SJSA1 (cell line): ENCODE results near the gene ALAS2. TPM values are rescaled to one million over a fixed set of nuclear protein-coding genes. Genes with fewer than 3 reads are reported as not detected.
"Not testable (repeated sequence)": the region's sequence is repeated elsewhere in the genome, so short reads cannot be mapped to it uniquely, and the experiment has no call there.

ENCODE experiments used
- DNase-seq, 2 experiments: peaks; one replicate each; pipeline ENCODE4 v3.0.0-alpha.2; 2015 to 2020; ENCODE audit warnings: low spot score in 2 of 2, low read depth in 1 of 2
- H3K27ac ChIP-seq: fragments of 250-450 bp; sonication (Bioruptor Pico); 2 replicates; pipeline ENCODE4 v1.5.1; 2020; ENCODE audit warnings: mild to moderate bottlenecking, moderate library complexity
- H3K27me3 ChIP-seq: fragments of 250-450 bp; sonication (Bioruptor Pico); replicated peaks from 2 replicates; pipeline ENCODE4 v1.5.1; 2020; ENCODE audit warnings: mild to moderate bottlenecking, moderate library complexity
- H3K36me3 ChIP-seq: fragments of 250-450 bp; sonication (Bioruptor Pico); 2 replicates; pipeline ENCODE4 v1.5.1; 2020; ENCODE audit warnings: mild to moderate bottlenecking
- H3K4me1 ChIP-seq: fragments of 250-450 bp; sonication (Bioruptor Pico); replicated peaks from 2 replicates; pipeline ENCODE4 v1.6.1; 2021; ENCODE audit warnings: mild to moderate bottlenecking
- H3K4me3 ChIP-seq: fragments of 250-450 bp; sonication (Bioruptor Pico); 2 replicates; pipeline ENCODE4 v1.5.1; 2020; ENCODE audit warnings: mild to moderate bottlenecking
- H3K9me3 ChIP-seq: fragments of 250-450 bp; sonication (Bioruptor Pico); replicated peaks from 2 replicates; pipeline ENCODE4 v1.5.1; 2020; ENCODE audit warnings: mild to moderate bottlenecking
- total RNA-seq: library from RNA; depleted of rRNA; stranded (reverse); fragments of >200 nt; shearing (Covaris generic); gene quantifications from 2 replicates; pipeline ENCODE4 v1.2.3, GENCODE V29; 2014; rRNA removed

ALAS2 gene
- total RNA-seq, 1 experiment from 2014 or later, result not detected

DNA sequence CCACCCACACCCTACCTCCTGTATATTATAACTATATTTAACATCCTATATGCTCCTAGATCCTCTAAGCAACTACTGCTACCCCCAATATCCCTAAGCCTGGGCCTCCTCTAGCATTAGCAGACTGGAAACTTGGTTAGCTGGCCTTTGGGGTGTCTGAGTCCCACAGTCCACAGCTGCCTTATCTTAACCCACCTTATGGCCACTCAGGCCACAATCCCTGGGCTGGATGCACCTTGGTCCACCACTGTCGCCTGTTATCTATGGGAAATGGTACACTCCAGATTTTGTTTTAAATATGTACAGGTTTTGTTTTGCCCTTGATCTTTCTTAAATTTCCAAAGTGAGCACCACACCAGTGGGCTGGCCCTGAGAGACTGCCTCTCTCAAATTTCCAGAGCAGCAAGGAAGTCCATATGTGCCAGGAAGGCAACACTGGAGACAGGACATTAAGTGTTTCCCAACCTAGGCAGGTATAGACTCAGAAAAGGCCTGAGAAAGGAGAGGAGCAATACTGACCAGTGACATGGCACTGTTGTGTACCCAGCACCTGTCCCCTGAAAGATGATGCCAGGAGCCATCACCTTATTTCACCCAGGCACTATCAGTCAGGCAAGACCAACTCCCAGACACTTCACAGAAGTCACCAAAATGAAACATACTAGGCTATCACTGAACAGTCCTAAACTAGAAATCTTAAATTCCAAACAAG lies 37.7 kb downstream of the ALAS2 start:
- H3K4me1 ChIP-seq, result no peaks in the 10 kb centered on the region
- H3K4me3 ChIP-seq, result no peak overlapping the region
- no peaks in the 10 kb centered on the region for H3K36me3 ChIP-seq
- no peak overlapping the region for H3K27ac ChIP-seq
- H3K27me3 ChIP-seq, result no peaks in the 10 kb centered on the region
- H3K9me3 ChIP-seq, result no peaks in the 10 kb centered on the region
- DNase-seq, result no peak

DNA sequence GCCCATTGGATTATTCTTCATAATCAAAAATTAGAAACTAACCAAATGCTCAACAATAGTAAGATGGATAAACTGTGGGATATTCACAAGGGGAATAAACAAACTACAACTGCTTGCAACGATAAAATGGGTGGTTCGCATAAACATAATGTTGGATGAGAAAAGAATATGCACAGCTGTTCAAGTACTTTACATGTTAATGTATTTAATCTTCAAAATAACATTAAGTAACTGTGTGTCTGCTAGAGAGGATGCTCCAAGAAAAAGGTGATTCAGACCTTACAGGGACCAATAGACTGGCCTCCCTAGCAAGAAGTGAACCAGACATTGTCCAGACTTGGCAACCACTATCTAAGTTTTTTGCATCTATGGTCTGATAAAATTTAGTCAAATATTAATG lies 39.1 kb downstream of the ALAS2 start:
- no peaks in the 10 kb centered on the region for H3K9me3 ChIP-seq
- DNase-seq, result no peak
- H3K36me3 ChIP-seq, result no peaks in the 10 kb centered on the region
- H3K27me3 ChIP-seq, result no peaks in the 10 kb centered on the region
- no peak overlapping the region for H3K4me3 ChIP-seq
- H3K4me1 ChIP-seq, result no peaks in the 10 kb centered on the region
- H3K27ac ChIP-seq, result no peak overlapping the region

DNA sequence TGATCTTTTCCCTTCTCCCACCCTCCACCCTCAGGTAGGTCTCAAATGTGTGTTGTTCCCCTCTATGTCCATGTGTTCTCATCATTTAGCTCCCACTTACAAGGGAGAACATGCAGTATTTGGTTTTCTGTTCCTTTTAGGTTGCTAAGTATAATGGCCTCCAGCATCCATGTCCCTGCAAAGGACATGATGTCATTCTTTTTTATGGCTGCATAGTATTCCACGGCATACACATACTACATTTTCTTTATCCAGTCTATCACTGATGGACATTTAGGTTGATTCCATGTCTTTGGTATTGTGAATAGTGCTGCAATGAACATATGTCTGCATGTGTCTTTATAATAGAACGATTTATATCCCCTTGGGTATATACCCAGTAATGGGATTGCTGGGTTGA lies 47.5 kb downstream of the ALAS2 start:
- H3K4me3 ChIP-seq, H3K36me3 ChIP-seq, DNase-seq, H3K27me3 ChIP-seq, H3K4me1 ChIP-seq, H3K27ac ChIP-seq, H3K9me3 ChIP-seq: not testable (repeated sequence)

DNA sequence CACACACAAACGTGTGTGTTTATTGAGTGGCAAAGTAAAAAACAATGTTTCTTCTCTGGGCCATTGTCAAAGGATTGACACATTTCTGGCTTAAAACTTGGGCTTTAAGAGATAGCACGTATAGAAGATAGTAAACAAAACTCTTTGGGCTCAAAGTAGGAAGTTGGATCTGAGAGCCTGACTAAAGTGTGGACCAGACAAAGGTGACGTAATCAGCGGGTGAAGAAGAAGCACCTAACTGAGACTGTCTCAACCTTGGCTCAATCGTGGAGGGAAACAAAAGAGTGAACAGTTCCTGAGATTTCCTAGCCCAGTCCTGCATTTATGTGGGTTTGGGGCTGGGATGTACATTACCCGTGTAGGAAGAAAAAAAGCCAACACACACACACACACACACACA lies 50.4 kb downstream of the ALAS2 start:
- Histone ChIP-seq H3K27ac (no peak overlapping the region), H3K4me3 (no peak overlapping the region), H3K9me3 (no peaks in the 10 kb centered on the region), H3K27me3 (no peaks in the 10 kb centered on the region), H3K4me1 (no peaks in the 10 kb centered on the region), H3K36me3 (no peaks in the 10 kb centered on the region)
- no peak for DNase-seq

DNA sequence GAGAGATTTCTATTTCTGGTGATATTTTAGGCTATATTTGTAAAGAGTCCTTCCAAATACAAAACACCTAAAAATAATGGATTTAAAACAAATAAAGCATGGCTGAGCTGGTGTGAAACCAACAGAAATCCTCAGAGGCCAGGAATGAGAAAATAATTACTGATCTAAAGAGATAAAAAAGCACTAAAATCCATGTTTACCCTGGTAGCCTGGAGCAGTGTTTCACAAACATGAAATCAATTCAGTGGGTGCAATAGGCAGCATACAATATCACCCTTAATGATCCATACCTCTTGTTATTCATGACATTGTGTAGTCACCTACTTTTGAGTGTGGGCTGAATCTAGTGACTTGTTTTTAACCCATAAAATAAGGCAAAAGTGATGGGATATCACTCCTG lies 51.3 kb downstream of the ALAS2 start:
- DNase-seq, result no peak
- H3K9me3 ChIP-seq, result no peaks in the 10 kb centered on the region
- H3K4me1 ChIP-seq, result no peaks in the 10 kb centered on the region
- H3K4me3 ChIP-seq, result no peak overlapping the region
- H3K36me3 ChIP-seq, result no peaks in the 10 kb centered on the region
- H3K27ac ChIP-seq, result no peak overlapping the region
- no peaks in the 10 kb centered on the region for H3K27me3 ChIP-seq

DNA sequence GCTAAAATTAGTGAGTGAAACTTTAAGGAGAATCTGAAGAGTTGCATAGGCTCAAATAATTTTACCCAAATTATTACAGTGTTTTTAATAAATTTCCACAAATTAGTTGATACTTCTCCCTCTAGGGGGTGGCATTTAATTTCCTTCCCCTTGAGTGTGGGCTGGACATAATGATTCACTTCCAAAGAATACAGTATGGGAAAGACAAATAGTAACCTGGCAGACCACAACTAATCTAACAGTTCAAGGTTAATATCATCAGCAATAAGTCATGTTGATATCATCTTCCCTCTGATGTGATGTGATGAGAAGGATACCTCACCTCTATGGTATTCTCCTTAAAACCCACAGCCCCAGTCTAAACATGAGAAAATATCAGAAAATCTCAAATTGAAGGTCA lies 52.3 kb downstream of the ALAS2 start:
- Histone ChIP-seq H3K27ac (no peak overlapping the region), H3K9me3 (no peaks in the 10 kb centered on the region), H3K4me1 (no peaks in the 10 kb centered on the region), H3K36me3 (no peaks in the 10 kb centered on the region), H3K4me3 (no peak overlapping the region), H3K27me3 (no peaks in the 10 kb centered on the region)
- no peak for DNase-seq

DNA sequence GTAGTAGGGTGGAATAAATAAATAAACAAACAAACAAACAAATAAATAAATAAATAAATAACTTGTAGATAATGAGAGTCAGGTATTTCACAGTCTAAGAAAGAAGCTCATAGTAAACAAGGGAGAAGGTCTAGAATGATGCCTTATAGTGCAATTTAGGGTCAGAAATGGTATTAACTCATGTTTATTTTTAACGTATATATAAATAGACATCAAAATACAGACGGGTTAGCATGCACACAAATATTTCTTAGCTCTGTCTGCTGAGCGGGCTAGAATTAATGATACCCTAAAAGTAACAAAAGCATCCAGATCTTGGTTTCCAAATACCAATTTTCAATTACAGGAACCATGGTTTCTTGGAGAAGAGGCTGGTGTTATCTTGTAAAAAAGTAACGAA lies 53.4 kb downstream of the ALAS2 start:
- Histone ChIP-seq H3K4me3 (no peak overlapping the region), H3K9me3 (no peaks in the 10 kb centered on the region), H3K36me3 (no peaks in the 10 kb centered on the region), H3K27ac (no peak overlapping the region), H3K27me3 (no peaks in the 10 kb centered on the region), H3K4me1 (no peaks in the 10 kb centered on the region)
- no peak for DNase-seq

DNA sequence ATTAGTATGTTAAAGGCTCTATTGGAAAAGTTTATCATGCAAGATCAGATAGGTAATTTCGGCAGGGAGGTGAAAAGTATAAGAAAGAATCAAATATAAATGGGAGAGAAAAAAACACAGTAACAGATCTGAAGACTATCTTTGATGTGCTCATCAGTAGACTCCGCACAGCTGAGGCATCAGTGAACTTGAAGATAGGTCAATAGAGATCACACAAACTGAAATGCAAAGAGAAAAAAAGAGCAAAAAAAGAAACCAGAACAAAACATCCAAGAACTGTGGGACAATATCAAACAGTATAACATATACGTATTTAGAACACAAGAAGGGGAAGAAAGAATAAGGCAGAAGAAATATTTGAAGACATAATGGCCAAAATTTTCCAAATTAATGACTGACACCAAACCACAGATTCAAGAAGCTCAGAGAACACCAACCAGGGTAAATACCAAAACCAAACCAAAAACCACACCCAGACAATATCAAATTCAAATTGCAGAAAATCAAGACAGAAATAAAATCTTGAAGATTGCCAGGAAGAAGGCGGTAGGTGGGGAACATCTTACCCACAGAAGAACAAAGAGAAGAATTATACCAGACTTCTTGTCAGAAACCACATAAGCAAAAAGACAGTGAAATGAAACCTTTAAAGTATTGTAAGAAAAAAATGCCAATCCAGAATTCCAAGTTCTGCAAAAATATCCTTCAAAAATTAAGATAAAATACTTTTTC lies 65.8 kb downstream of the ALAS2 start:
- H3K27ac ChIP-seq, result no peak overlapping the region
- no peaks in the 10 kb centered on the region for H3K9me3 ChIP-seq
- H3K27me3 ChIP-seq, result no peaks in the 10 kb centered on the region
- no peak overlapping the region for H3K4me3 ChIP-seq
- H3K36me3 ChIP-seq, result no peaks in the 10 kb centered on the region
- DNase-seq, result no peak
- no peaks in the 10 kb centered on the region for H3K4me1 ChIP-seq

DNA sequence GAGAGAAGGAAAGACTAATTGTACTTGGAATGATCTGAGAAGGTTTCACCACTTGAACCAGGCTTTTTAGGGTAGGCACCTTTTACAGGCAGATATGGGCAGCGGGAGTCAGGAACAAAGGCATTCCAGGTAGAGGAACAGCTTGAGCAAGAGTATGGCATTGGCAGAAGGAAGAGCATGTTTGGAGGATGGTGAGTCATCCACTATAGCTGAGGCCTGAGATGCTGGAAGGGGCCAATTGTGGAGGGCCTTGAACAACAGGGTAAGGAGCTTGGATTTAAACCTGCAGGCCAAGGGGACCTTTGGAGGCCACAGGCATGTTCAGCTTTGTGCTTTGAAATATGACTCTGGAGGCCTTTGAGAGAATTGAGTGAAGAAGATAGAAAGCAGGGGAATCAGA lies 69.0 kb downstream of the ALAS2 start:
- H3K4me1 ChIP-seq, result no peaks in the 10 kb centered on the region
- H3K27ac ChIP-seq, result no peak overlapping the region
- DNase-seq, result no peak
- no peaks in the 10 kb centered on the region for H3K9me3 ChIP-seq
- no peak overlapping the region for H3K4me3 ChIP-seq
- H3K36me3 ChIP-seq, result no peaks in the 10 kb centered on the region
- no peaks in the 10 kb centered on the region for H3K27me3 ChIP-seq

Other genes starting within 250 kb of the ALAS2 start
- not detected in 2 replicates for gene ITIH6, start 232.7 kb downstream of the ALAS2 start, total RNA-seq
- gene MAGED2, start 223.2 kb downstream of the ALAS2 start, total RNA-seq, result 166 and 179 TPM in 2 replicates
- 13.6 and 25.3 TPM in 2 replicates for gene TRO, start 110.2 kb downstream of the ALAS2 start, total RNA-seq
- not detected in 2 replicates for gene PFKFB1, start 36.8 kb downstream of the ALAS2 start, total RNA-seq
- gene APEX2, start 30.6 kb downstream of the ALAS2 start, total RNA-seq, result 13.1 and 15.7 TPM in 2 replicates
- gene PAGE2B, start 44.1 kb upstream of the ALAS2 start, total RNA-seq, result not detected in 2 replicates
- gene PAGE2, start 58.0 kb upstream of the ALAS2 start, total RNA-seq, result not detected in 2 replicates
- not detected in 2 replicates for gene PAGE5, start 189.4 kb upstream of the ALAS2 start, total RNA-seq
- gene PAGE3, start 233.9 kb upstream of the ALAS2 start, total RNA-seq, result not detected in 2 replicates